Measurements from ENCODE around the gene SPTA1.
"Not testable (repeated sequence)": the region's sequence is repeated elsewhere in the genome, so short reads cannot be mapped to it uniquely, and the experiment has no call there.

The SPTA1 gene

GRCh38 chr1:158686111-158687009 is at the start of gene SPTA1:
Gene SPTA1 (minus strand): TSS chr1:158686715. CDS start chr1:158686517, 198 bp downstream.
- peak; percentile 52 for DNase-seq (ENCODE audit: low read depth)

DNA sequence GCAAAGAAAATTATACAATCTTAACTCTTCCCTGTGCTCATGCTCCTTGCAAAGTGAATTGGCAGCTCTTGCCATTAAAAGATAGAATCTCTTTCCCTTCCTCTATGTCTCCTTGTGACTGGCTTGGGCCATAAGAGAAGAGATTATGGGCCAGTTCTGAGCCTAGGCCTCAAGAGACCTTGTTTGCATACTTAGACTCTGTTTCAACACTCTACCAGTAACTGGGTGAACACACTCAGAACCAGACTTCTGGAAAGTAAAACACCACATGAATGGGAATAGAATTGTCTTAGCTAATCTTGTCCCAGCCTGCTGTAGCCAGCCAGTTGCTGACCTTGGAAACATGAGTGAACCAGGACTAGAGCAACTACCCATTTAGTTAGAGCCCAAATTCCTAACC is 49.3 kb upstream of the SPTA1 start:
- DNase-seq (ENCODE audit: low read depth): no peak

DNA sequence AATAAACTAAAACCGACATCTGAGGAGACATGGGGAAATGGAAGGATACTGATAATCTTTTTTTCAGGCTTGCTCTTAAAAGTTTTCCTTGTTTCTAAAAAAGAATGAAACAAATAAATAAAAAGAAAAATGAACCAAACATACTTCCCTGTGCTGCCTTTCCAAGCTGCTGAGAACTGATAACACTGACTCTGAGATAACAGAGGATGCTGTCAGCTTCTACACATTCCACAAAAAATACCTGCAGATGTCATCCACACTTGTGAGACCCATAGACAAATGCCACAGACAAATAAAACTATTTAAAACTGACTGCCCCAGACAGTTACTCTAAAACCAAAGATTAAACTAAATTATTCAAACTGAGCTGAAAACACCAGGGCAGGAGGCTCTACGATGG is 46.0 kb upstream of the SPTA1 start:
- no peak for DNase-seq (ENCODE audit: low read depth)

- no peak for DNase-seq (ENCODE audit: low read depth)
These were observed 45.2 kb upstream of the SPTA1 start for GRCh38 chr1:158731707-158732106.

DNA sequence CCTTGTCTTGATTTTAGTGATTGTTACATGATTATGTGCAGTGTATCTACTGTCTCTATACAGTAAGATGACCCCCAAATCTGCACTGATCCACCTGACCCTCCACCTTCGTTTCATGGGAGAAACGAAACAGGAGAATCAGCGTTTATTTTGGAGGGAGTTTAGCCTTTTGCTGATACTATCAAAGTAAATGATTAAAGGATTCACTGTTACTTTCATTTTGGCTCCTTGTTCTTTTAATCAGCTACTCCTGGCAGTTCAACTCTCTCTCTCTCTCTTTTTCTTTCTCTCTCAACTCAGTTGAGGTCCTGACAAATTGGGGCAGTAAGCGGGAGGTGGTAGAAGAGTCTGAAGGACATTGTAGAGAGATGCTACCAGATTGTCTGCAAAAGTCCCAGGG is 43.9 kb upstream of the SPTA1 start:
- no peak for DNase-seq (ENCODE audit: low read depth)

GRCh38 chr1:158728510-158729225 is 42.2 kb upstream of the SPTA1 start:
- no peak for DNase-seq (ENCODE audit: low read depth)

DNA sequence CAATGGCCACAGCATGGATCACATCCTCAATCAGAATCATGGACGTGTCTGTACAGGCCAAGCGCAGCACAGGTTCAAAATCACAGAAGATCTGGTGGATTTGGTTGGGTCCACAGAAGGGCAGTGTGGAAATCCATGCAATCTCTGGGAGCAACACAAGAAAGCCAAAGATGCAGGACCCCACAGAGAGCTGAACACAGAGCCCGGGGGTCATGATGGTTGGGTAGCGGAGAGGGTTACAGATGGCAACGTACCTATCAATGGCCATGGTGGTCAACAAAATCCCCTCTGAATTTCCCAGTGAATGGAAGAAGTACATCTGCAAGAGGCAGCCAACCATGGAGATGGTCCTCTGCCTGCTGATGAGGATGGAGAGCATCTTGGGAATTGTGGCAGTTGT is 37.9 kb upstream of the SPTA1 start:
- no peak for DNase-seq (ENCODE audit: low read depth)

GRCh38 chr1:158720620-158721019 is 34.1 kb upstream of the SPTA1 start, which contains the start of gene OR6K3:
Gene OR6K3 (minus strand): TSS chr1:158720720. CDS start chr1:158718115, 2,605 bp downstream.
- DNase-seq (ENCODE audit: low read depth): no peak

DNA sequence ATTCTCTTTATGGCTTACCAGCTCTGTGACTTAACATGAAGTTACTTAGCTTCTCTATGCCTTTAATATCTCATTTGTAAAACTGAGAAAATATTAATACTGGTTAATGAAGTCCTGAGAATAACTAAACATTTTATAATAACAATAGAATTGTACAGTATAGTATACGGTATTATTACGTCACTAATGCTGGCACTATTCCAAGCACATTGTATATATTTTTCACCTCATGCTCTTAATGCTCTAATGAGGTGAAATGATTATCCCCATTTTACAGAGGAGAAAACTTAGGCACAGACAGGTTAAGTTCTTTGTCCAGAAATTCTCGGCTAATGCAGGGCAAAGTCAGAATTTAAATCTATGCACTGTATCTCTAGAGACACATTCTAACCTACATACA is 33.1 kb upstream of the SPTA1 start:
- no peak for DNase-seq (ENCODE audit: low read depth)

DNA sequence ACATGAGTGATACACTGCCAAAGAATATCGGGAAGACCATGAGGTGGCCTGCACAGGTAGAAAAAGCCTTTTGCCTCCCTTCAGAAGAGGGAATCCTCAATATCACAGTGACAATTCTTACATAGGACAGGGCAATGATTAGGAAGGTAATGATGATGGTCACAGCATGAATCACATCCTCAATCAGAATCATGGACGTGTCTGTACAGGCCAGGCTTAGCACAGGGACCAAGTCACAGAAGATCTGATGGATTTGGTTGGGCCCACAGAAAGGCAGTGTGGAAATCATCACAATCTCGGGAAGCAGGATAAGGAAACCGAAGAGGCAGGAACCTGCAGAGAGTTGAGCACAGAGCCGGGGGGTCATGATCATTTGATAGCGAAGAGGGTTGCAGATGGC is 30.8 kb upstream of the SPTA1 start:
- no peak for DNase-seq (ENCODE audit: low read depth)

GRCh38 chr1:158716335-158716734 is 29.8 kb upstream of the SPTA1 start:
- no peak for DNase-seq (ENCODE audit: low read depth)

- DNase-seq (ENCODE audit: low read depth): no peak
These were observed 28.2 kb upstream of the SPTA1 start for GRCh38 chr1:158714754-158715153.

- DNase-seq (ENCODE audit: low read depth): no peak
These were observed 24.6 kb upstream of the SPTA1 start for GRCh38 chr1:158711098-158711497.

DNA sequence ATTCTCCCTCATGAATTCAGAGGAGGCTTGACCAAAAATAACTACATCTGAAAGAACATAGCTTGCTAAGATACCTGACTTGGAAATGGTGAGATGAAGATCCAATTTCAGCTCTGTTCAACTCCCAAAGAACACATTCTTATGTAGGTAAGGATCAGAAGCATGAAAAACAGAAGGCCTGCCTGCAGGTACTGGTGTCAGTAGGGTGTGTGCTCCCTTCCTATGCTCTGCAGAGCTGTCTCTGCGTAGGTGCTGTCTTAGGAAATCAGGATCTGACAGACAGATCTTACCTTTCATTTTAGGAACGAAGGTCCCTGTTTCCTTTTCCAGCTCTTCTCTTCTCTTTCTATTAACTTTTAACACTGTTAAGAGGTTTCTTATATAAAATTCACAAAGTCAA is 19.6 kb upstream of the SPTA1 start:
- DNase-seq (ENCODE audit: low read depth): no peak

DNA sequence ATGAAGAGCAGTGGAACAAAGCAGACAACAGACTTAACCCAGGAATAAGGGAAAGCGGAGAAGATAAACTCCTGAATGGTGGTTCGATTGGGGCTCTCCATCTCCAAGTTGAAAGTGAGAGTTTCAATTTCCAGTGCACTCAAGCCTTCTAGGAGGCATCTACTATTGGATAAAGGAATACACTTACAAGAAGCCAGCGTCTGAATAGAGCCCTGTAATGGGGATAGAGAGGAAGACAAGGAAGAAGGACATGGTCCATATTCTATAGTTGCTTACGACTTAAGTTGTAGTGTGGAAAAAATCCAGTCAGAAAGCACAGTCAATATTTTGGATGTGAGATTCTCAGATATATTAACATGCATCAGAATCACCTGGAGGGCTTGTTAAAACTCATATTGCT is 14.0 kb upstream of the SPTA1 start, which contains the start of gene OR6K2:
OR6K2 (minus strand) TSS at position 101 of the 400 bp plus-strand sequence; CDS start at position 101, 0 bp downstream.
- no peak for DNase-seq (ENCODE audit: low read depth)

DNA sequence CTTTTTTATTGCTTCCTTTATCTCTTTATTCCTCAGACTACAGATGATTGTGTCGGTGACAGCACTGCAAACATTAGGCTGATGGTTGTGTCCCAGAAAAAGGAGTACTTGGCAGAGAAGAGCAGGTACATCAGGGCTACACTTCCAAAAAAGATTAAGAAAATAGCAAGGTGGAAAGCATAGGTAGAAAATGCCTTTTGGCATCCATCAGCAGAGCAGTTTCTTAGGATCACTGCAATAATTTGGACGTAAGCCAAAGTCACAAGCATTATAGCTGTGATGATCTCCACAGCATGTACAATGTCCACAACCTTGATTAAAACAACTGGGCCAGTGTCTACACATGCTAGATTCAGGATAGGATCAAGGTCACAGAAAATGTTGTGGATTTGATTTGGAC is 8.1 kb upstream of the SPTA1 start:
- no peak for DNase-seq (ENCODE audit: low read depth)

DNA sequence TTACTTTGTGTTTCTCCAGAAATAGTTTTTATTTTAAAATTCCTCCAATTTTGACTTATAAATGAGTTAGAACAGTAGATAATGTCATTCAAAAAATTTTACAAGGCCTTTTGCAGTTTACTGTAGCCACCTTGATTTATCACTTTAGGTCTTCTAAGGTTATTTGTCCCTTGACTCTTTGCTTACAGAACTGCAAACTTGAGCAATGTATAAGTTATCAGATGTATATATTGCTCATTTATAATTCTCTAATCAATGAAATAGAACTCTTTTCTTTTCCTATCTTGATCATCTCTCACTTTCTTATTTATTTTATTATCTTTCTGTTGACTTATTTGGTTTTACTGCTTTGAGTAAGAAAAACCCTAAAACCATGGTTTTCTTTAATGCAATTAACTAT is 5.8 kb upstream of the SPTA1 start:
- DNase-seq (ENCODE audit: low read depth): no peak

GRCh38 chr1:158691907-158692306 is 5.4 kb upstream of the SPTA1 start:
- DNase-seq (ENCODE audit: low read depth): no peak

DNA sequence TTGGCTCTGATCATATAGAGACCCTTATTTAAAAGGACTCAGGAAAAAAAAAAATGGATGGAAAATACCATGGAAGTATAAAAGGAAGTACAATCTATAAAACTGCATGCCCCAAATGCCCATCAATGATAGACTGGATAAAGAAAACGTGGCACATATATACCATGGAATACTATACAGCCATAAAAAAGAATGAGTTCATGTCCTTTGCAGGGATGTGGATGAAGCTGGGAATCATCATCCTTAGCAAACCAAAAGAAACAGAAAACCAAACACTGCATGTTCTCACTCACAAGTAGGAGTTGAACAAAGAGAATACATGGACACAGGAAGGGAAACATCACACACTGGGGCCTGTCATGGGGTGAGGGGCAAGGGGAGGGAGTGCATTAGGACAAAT is 4.6 kb upstream of the SPTA1 start:
- DNase-seq (ENCODE audit: low read depth): not testable (repeated sequence)

- no peak for DNase-seq (ENCODE audit: low read depth)
These were observed 3.4 kb upstream of the SPTA1 start for GRCh38 chr1:158689875-158690274.

GRCh38 chr1:158689110-158689509 is 2.6 kb upstream of the SPTA1 start:
- DNase-seq (ENCODE audit: low read depth): no peak

- DNase-seq (ENCODE audit: low read depth): not testable (repeated sequence)
These were observed 1.8 kb upstream of the SPTA1 start for GRCh38 chr1:158688343-158688742.

DNA sequence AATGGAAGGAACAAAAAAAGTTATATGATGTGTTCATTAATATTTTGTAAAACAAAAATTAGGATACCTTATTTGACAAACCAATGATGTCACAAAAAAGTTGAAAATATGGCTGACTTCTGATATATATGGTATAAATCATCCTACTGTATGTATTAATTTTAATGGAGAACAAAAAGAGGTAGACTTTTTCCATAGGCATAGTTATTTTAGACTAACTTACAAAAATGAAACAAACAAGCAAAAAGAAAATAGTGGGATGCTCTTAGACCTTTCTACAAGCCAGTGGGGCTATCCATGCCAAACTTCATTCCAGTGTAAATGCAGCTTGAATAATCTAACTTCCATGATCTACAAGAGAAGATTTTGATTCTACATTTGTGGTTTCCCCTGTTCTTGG is 522 bp upstream of the SPTA1 start:
- DNase-seq (ENCODE audit: low read depth): no peak
